ENCODE results near the gene FNDC8.

- TF ChIP-seq POLR2A (IDR thresholded peaks at IDR 0.05) (no peak), CTCF (IDR thresholded peaks at IDR 0.05) (no peak)
Measured at GRCh38 chr17:35104844-35105450, 16.5 kb upstream of the FNDC8 start.

Measured in Peyer's patch (tissue), 4 donors.